GM12872 (cell line): ENCODE data around the gene TNNT3.

ENCODE experiments used
- CTCF ChIP-seq: IDR thresholded peaks from 3 replicates; pipeline ENCODE4 v1.5.1; 2011; ENCODE audit warnings: low read depth, mild to moderate bottlenecking, low read length, moderate library complexity; ENCODE audit not compliant: insufficient read depth

TNNT3 gene

DNA sequence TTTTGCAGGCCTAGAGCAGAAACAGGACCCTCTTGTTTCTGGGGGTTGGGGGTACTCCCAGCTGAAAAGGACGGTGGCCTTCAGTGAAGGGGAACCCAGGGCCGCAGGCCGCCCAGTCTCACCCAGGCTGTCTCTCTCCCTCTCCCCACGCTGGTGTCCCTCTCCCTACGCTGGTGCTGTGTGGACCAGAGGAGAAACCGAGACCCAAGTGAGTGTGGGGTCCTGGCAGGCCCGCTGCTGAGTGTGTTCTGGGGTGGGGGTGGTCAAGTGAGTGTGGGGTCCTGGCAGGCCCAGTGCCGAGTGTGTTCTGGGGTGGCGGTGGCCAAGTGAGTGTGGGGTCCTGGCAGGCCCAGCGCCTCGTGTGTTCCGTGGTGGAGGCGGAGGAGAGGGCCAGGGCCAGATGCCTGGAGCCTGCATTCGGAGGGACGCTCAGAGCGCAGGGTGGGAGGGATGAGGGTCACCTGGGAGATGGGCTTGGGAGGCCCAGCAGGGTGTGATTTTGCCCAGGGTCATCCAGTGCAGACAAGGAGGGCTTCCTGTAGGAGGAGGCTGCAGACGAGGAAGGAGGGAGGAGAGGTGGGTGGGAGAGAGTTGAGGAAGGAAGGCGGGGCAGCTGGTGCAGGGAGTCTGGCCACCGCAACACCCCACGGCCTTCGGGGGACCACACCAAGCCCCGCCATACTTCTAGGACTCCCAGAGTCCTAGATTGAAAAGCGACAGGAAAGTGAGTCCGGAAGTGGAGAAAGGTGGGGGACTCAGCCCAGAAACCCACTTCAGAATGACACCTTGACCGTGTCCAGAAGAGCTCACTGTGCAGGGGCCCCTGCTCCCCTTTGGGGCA is 10.3 kb downstream of the TNNT3 start:
- TF ChIP-seq CTCF, result no peak

GRCh38 chr11:1930462-1930830 is 10.9 kb downstream of the TNNT3 start:
- TF ChIP-seq CTCF, result no peak

- TF ChIP-seq CTCF, result no peak
These were observed 12.0 kb downstream of the TNNT3 start for GRCh38 chr11:1931341-1932104.

DNA sequence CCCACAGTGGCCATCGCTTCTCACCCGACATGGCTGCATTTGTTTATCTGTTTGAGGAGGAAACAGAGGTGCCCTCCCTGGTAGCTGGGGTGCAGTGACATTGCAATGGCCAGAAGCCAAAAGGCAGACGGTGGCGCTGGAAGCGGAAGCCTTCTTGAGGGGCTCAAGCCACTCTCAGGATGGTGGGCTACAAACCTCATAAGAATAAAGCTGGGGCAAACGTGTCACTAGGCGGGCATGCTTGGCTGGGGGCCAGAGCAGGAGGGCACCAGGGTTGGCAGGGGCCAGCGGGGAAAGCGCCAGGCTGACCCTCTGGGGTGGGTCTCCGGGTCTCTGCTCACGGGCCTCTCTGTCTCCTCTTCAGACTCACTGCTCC is 12.6 kb downstream of the TNNT3 start:
- TF ChIP-seq CTCF, result no peak

- no peak for TF ChIP-seq CTCF
These were observed 13.2 kb downstream of the TNNT3 start for GRCh38 chr11:1932681-1933080.

DNA sequence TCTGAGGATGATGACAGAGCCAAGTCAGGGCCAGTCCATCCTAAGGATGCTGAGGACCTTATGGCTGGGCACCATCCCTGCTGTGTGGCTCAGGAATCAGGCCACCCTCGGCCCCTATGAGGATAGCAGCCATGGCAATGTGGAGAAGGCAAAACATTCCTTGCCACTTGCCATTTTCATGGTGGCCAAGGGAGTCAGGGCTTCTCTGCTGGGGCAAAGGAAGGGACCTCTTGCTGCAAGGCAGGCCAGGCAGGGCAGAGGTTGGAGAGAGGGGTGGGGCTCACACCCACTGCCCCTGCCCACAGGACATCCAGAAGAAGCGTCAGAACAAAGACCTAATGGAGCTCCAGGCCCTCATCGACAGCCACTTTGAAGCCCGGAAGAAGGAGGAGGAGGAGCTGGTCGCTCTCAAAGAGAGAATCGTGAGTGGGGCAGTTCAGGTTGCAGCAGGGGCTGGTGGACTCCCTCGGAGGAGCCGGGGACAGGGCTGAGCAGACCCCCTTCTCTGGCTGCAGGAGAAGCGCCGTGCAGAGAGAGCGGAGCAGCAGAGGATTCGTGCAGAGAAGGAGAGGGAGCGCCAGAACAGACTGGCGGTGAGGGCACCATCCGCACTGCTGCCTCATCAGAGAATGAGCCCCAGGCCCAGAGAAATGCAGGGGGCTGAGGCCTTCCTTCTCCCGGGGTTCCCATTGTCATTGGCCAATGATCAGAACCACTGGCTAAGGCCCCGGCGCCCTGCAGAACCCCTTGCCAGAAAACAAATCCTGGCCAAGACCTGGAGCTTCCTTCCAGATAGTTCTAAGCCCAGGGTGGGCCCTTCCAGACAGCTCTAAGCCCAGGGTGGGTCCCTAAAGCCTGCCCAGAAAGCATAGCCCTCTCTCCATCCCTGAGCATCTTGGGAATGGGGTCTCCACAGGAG is 14.2 kb downstream of the TNNT3 start:
- TF ChIP-seq CTCF, result no peak
